Ishikawa (cell line): ENCODE measurements around the gene POLR3K.

Experiments used
- CEBPB ChIP-seq: IDR thresholded peaks from 2 replicates; pipeline ENCODE4 v1.6.1; 2012
- CREB1 ChIP-seq: IDR thresholded peaks from 2 replicates; pipeline ENCODE4 v1.6.1; 2012; ENCODE audit warnings: low read depth
- EGR1 ChIP-seq: IDR thresholded peaks from 2 replicates; pipeline ENCODE4 v1.6.1; 2012
- EP300 ChIP-seq: IDR thresholded peaks from 2 replicates; pipeline ENCODE4 v1.6.1; 2012; ENCODE audit warnings: borderline replicate concordance
- FOXM1 ChIP-seq: IDR thresholded peaks from 2 replicates; pipeline ENCODE4 v1.6.1; 2012; ENCODE audit warnings: low read depth, borderline replicate concordance
- NFIC ChIP-seq: IDR thresholded peaks from 2 replicates; pipeline ENCODE4 v1.6.1; 2012
- RAD21 ChIP-seq: IDR thresholded peaks from 2 replicates; pipeline ENCODE4 v1.6.1; 2012; ENCODE audit warnings: low read depth
- TAF1 ChIP-seq: IDR thresholded peaks from 2 replicates; pipeline ENCODE4 v1.6.1; 2012; ENCODE audit warnings: low read depth, mild to moderate bottlenecking
- TCF12 ChIP-seq: IDR thresholded peaks from 2 replicates; pipeline ENCODE4 v1.6.1; 2012; ENCODE audit warnings: low read depth
- TEAD4 ChIP-seq: IDR thresholded peaks from 2 replicates; pipeline ENCODE4 v1.6.1; 2012
- YY1 ChIP-seq: IDR thresholded peaks from 2 replicates; pipeline ENCODE4 v1.6.1; 2012; ENCODE audit warnings: low read depth
- ZBTB7A ChIP-seq: IDR thresholded peaks from 2 replicates; pipeline ENCODE4 v1.6.1; 2012; ENCODE audit warnings: low read depth
- TF ChIP-seq, protein P1 (sequence below): IDR thresholded peaks from 2 replicates; pipeline ENCODE4 v1.6.1; 2012; ENCODE audit warnings: low read depth, mild to moderate bottlenecking
- TF ChIP-seq, protein P2 (sequence below): IDR thresholded peaks from 2 replicates; pipeline ENCODE4 v1.6.1; 2012
- TF ChIP-seq, protein P3 (sequence below): IDR thresholded peaks from 2 replicates; pipeline ENCODE4 v1.6.1; 2012

The POLR3K gene

DNA sequence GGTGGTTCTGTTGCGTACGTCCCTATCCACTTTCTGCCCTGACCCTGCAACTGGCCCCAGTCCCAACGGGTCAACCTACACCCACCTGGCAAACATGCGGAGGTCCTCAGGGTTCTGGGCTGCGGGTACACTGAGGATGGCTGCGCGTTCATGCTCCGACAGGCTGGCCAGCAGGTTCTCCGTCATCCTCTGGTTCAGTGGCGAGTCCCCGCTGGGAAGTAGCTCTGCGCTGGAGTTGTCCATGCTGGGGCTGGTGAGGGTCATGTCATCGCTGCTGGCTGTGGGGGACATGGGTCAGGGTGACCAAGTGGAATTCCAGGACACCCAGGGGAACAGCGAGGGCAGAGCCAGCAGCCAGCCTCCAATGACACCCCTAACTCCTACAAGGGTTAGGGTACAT is 35.2 kb upstream of the POLR3K start:
- no peak for TF ChIP-seq NFIC

DNA sequence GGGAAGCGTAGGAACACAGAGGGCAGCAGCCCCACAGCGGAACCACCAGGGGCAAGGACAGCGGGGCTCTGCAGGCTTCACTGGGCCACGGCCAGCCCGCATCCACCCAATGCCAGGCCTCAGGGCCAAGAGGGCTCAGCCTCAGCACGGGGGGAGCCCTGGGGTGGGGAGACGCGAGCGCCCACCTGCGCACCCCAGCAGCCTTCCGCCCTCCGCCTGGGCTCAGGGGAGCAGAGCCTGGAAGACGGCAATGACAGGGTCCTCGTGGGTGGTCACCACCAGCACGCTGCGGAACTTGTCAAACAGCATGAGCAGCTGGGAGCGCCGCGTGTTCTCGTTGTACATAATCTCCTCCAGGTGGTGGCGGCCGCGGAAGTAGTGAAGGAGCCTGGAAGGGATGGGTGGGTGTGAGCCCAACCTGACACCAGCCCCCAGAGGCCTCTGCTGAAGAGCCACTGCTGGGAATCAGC is 33.1 kb upstream of the POLR3K start:
- no peak for TF ChIP-seq TEAD4
- no peak for TF ChIP-seq NFIC
- TF ChIP-seq YY1, result no peak
- TF ChIP-seq EP300, result no peak
- TF ChIP-seq, protein P1, sequence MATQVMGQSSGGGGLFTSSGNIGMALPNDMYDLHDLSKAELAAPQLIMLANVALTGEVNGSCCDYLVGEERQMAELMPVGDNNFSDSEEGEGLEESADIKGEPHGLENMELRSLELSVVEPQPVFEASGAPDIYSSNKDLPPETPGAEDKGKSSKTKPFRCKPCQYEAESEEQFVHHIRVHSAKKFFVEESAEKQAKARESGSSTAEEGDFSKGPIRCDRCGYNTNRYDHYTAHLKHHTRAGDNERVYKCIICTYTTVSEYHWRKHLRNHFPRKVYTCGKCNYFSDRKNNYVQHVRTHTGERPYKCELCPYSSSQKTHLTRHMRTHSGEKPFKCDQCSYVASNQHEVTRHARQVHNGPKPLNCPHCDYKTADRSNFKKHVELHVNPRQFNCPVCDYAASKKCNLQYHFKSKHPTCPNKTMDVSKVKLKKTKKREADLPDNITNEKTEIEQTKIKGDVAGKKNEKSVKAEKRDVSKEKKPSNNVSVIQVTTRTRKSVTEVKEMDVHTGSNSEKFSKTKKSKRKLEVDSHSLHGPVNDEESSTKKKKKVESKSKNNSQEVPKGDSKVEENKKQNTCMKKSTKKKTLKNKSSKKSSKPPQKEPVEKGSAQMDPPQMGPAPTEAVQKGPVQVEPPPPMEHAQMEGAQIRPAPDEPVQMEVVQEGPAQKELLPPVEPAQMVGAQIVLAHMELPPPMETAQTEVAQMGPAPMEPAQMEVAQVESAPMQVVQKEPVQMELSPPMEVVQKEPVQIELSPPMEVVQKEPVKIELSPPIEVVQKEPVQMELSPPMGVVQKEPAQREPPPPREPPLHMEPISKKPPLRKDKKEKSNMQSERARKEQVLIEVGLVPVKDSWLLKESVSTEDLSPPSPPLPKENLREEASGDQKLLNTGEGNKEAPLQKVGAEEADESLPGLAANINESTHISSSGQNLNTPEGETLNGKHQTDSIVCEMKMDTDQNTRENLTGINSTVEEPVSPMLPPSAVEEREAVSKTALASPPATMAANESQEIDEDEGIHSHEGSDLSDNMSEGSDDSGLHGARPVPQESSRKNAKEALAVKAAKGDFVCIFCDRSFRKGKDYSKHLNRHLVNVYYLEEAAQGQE, result no peak
- TF ChIP-seq TAF1, result no peak
- TF ChIP-seq, protein P2, sequence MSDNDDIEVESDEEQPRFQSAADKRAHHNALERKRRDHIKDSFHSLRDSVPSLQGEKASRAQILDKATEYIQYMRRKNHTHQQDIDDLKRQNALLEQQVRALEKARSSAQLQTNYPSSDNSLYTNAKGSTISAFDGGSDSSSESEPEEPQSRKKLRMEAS, result no peak
- no peak for TF ChIP-seq CREB1
- TF ChIP-seq CEBPB, result no peak
- TF ChIP-seq, protein P3, sequence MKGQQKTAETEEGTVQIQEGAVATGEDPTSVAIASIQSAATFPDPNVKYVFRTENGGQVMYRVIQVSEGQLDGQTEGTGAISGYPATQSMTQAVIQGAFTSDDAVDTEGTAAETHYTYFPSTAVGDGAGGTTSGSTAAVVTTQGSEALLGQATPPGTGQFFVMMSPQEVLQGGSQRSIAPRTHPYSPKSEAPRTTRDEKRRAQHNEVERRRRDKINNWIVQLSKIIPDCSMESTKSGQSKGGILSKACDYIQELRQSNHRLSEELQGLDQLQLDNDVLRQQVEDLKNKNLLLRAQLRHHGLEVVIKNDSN, result no peak
- no peak for TF ChIP-seq FOXM1

DNA sequence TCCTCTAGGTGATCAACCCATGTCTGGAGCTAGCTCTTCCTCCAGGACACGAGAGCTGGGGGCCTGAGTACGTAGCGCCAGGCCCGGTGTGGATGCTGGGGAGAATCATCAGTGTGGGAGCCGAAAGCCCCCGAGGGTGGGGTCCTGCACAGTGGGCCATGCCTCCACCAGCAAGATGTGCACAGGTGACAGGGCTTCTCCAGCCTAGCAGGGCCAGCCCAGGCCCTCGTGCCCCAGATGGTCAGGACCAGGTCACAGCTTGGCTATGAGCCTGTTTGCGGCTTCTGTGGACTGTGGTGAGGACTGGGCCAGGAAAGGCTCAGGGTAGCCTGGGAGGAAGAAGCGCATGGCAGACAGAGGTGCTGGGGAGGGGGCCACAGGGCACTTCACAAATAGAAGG is 32.5 kb upstream of the POLR3K start:
- TF ChIP-seq CEBPB (no peak), YY1 (no peak), TCF12 (no peak), CREB1 (no peak), EGR1 (no peak), TEAD4 (no peak), NFIC (no peak), EP300 (no peak), TAF1 (no peak), FOXM1 (no peak), RAD21 (no peak), ZBTB7A (no peak)
- TF ChIP-seq, protein P3, result no peak
- TF ChIP-seq, protein P2, result no peak
- TF ChIP-seq, protein P1, result no peak

DNA sequence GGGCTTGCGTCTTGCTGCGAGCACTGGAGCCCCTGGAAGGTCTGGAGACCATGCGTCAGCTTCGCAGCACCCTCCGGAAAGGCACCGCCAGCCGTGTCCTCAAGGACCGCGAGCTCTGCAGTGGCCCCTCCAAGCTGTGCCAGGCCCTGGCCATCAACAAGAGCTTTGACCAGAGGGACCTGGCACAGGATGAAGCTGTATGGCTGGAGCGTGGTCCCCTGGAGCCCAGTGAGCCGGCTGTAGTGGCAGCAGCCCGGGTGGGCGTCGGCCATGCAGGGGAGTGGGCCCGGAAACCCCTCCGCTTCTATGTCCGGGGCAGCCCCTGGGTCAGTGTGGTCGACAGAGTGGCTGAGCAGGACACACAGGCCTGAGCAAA is 32.0 kb upstream of the POLR3K start:
- no peak for TF ChIP-seq EP300
- no peak for TF ChIP-seq RAD21
- TF ChIP-seq CEBPB, result no peak
- no peak for TF ChIP-seq TCF12
- no peak for TF ChIP-seq EGR1
- no peak for TF ChIP-seq YY1
- TF ChIP-seq FOXM1, result no peak
- TF ChIP-seq NFIC, result no peak
- TF ChIP-seq TEAD4, result no peak

DNA sequence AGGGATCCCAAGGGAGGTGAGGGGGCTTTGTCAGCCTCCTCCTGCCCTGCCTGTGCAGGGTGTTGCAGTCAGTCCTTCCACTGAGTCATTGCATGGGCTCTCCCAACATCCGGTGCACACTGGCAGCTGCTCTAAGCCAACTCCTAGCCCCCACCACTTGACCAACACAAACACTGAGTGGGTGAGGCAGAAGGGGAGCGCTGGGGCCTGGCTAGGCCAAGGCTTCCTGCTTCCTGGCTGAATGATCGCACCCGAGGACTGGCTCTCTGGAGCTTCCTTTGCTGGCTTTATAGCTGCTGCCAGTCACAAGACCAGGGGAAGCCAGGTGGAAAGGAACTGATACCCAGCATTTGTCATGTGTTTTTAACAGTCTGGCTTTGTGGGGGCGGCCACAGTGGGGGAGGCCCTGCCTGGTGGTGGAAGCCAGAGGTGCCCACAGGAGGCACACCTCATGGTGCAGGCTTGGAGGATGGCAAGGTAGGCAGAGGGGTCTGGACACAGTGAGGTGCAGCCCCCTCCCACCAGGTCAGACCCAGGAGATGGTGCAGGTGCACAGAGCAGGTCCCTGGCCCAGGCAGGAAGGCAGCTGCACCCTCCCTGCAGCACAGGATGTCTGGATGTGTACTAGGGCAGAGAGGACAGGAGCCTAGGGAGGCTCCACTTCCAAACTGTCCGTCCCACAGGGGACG is 31.5 kb upstream of the POLR3K start:
- TF ChIP-seq YY1 (no peak), EGR1 (peak; percentile 56; the same call in 1 of the 2 replicates), NFIC (peak; percentile 15; the same call in 1 of the 2 replicates), TCF12 (peak; percentile 66; the same call in 1 of the 2 replicates), ZBTB7A (no peak), TAF1 (no peak), EP300 (peak; percentile 71; the same call in 1 of the 2 replicates)
- TF ChIP-seq, protein P2, result no peak; the same call in 1 of the 2 replicates

DNA sequence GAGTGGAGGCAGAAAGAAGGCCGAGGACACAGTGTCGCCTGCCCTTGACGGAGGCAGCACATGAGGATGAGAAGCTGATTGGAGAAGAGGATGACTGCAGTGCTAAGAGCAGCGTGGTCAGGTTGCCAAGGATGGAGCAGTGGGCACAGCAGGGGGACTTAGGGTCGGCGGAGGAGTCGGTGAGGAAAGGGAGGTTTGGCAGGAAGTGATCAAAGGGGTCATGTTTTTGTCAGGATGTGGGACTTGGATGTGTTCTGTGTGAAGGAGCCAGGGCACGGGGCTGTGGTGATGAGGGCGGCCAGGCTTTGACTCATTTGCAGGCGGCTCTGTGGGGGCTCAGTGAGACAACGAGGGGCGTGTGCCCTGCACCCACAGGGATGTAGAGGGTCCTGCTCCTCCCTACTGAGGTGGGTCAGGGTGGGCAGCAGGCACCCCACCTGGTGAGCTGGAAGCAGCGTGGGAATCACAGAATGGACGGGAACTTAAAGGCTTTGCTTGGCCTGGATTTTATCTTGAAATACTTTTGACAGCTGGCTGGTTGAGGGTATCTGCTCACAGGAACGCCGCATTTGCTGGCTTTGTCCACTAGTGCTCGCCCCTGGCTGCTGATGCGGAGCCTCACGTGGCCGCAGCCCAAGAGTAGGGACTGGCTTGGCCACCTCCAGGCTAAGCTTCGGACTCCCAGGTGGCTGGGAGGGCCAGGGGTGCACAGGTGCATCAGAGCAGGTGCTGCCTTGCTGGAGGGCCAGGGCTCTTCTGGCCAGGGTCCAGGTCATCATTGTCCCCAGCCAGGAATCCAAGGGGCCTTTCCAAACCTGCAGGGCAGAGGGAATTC is 30.6 kb upstream of the POLR3K start:
- TF ChIP-seq, protein P3, result peak; percentile 70
- TF ChIP-seq, protein P2, result 0 out of 2 replicates have a peak, but pooled peaks have one; percentile 2
- TF ChIP-seq CEBPB (no peak), TCF12 (peak; percentile 57; the same call in 1 of the 2 replicates), EP300 (no peak)
